NCI-H226 (cell line): ENCODE results near the gene PLEKHA5.
"Not testable (repeated sequence)": the region's sequence is repeated elsewhere in the genome, so short reads cannot be mapped to it uniquely, and the experiment has no call there.

Source experiments
- DNase-seq: peaks from one replicate; pipeline ENCODE4 v3.0.0-alpha.2; 2015

PLEKHA5 gene

DNA sequence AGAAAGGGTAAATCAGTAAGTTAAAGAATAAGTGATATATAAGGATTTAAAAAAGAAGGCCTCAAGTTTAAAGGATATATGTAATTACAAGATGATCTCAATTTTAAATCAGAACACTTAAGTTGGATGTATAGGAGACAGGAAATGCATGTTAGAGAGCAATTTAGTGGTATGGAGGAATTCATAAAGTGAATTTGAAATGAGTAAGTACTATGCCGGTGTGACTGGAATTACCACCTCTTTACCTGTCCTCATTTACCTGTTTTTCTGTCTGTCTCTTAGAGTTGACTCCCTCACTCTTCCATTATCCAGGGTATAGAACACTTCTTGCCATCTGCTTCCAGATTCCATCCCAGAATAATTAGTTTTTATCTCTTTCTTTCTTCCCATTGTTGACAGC, 73.5 kb downstream of the PLEKHA5 start:
- DNase-seq, result no peak

DNA sequence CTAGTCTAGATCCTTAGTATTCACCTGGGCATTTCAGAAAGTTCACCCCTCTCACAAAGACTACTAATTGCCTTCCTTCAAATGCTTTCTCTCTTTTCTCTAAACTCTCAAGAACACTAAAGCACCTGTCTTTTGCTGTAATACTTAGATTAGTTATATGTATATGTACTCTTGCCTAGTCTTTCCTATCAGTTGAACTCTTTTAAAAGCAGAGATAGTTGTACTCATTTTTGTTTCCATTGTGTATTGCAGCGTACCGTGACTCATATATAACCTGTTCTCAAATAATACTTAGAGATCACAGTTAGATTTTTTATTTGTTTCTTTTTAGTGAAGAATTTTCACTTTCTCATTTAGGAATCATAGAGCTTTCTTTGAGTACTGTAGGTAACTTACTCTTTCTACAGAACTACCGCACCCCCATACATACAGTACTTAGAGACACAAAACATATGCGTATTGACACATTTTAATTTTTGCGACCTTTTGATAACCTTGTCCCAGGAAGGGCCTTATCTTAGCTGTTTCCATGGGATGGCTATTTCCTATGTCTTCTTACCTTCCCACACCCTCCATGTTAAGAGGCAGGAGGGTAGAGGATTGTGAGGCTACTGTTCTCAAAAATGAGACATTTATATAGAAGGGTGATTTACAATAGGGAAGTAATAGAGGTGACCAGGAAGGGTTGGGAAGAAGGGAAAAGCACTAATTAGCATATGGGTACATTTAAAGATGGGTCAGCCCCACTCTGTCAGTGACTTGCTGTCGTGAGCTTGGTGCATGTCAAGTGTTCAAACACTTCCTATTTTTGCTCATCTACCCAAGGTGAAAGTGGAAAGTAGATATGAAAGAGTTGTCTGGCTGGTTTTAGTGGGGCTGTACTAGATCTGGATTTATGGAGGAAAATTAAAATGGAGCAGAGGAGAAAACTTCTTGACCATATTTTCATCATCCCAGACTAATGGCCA, 74.3 kb downstream of the PLEKHA5 start:
- no peak for DNase-seq

GRCh38 chr12:19205120-19205519, 75.6 kb downstream of the PLEKHA5 start:
- DNase-seq, result no peak

- no peak for DNase-seq
Measured at GRCh38 chr12:19206493-19207077, 77.1 kb downstream of the PLEKHA5 start.

- no peak for DNase-seq
Measured at GRCh38 chr12:19208456-19208855, 78.9 kb downstream of the PLEKHA5 start.

DNA sequence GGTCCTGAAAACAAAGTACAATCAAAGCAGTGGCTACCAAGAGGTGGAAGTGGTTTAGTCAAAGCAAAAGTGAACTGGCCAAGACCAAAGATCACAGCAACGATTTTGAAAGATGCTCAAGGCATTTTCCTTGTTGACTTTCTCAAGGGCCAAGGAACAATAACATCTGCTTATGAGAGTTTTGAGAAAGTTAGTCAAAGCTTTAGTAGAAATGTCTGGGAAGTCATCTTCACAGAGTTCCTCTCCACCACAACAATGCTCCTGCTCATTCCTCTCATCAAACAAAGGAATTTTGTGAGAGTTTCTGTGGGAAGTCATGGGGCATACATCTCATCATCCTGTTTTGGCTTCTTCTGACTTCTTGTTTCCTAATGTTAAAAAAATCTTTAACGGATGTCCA, 80.1 kb downstream of the PLEKHA5 start:
- no peak for DNase-seq

GRCh38 chr12:19211802-19212201, 82.3 kb downstream of the PLEKHA5 start:
- no peak for DNase-seq

GRCh38 chr12:19212245-19212644, 82.7 kb downstream of the PLEKHA5 start:
- DNase-seq, result no peak

GRCh38 chr12:19214020-19214419, 84.5 kb downstream of the PLEKHA5 start:
- no peak for DNase-seq

GRCh38 chr12:19215115-19215514, 85.6 kb downstream of the PLEKHA5 start:
- DNase-seq, result no peak

GRCh38 chr12:19217446-19217845, 87.9 kb downstream of the PLEKHA5 start:
- no peak for DNase-seq

DNA sequence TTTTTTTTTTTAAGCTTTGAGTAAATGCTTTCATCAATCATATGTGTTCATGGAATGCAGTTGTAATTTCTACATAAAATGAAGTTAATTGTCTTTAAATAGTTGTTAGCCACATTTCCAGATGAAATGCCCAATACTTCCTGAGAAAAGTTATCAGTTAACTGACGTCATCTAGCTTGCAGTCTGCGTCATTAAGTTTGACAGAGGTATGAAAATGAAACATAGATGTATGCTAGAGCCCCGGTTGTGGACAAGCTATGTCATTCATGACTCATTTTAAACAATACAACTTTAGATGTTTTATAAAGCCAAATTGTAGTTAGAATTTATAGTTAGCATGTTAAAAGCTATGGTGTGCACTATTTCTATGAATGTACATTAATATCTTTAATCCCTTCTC, 90.7 kb downstream of the PLEKHA5 start:
- peak; percentile 86 for DNase-seq

GRCh38 chr12:19220852-19221466, 91.4 kb downstream of the PLEKHA5 start:
- DNase-seq, result peak; percentile 80

- no peak for DNase-seq
Measured at GRCh38 chr12:19222558-19222957, 93.0 kb downstream of the PLEKHA5 start.

DNA sequence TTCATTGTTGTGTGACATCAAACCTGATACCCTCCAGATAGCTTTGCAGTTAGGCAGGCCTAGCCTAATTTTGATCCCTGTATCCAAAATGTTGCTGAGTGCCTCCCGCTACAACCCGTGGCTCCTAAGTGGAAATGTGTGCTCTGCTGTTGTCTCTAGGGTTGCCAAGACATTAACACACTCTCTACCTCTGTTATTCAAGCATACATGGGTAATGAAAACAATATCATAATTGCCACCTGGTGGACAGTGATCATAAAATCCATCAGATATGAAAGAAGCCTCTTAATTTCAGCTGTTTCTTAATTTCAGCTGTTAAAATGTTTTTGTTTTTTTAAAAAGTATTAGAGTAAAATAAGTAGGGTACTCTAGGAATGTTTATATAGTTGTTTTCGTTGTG, 93.5 kb downstream of the PLEKHA5 start:
- peak; percentile 22 for DNase-seq

- DNase-seq, result no peak
Measured at GRCh38 chr12:19223695-19224094, 94.2 kb downstream of the PLEKHA5 start.

- DNase-seq, result no peak
Measured at GRCh38 chr12:19224746-19225145, 95.2 kb downstream of the PLEKHA5 start.

GRCh38 chr12:19227190-19227879, 97.8 kb downstream of the PLEKHA5 start:
- no peak for DNase-seq

- DNase-seq, result no peak
Measured at GRCh38 chr12:19227880-19228210, 98.3 kb downstream of the PLEKHA5 start.

GRCh38 chr12:19229021-19229420, 99.5 kb downstream of the PLEKHA5 start:
- not testable (repeated sequence) for DNase-seq

DNA sequence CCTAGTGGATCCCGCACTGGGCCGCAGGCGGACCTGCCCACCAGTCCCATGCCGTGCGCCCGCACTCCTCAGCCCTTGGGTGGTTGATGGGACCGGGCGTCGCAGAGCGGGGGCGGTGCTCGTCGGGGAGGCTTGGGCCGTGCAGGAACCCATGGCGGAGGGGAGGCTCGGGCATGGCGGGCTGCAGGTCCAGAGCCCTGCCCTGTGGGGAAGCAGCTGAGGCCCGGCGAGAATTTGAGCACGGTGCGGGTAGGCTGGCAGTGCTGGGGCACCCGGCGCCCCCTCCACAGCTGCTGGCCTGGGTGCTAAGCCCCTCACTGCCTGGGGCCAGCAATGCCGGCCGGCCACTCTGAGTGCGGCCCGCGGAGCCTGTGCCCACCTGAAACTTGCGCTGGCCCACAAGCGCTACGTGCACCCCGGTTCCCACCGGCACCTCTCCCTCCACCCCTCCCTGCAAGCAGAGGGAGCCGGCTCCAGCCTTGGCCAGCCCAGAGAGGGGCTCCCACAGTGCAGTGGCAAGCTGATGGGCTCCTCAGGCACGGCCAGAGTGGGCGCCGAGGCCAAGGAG, 100.8 kb downstream of the PLEKHA5 start:
- DNase-seq, result no peak

DNA sequence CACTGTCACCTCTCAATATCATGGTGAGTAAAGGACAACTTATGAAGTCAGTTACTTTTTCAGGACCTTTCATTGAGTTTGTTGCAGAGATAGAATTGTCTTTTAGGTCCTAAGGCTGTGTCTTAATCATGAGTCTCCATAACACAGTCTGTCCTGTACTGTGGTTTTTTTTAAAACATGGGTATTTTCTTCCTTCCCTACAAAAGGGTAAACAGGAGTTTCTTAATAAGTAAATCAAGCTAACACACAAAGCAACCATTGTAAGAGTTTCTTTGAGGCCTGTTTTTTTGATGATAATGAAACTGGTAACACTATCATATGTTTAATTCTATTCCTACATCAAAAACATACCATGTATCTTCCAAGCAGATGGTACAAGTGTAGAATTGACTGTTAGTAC, 101.4 kb downstream of the PLEKHA5 start:
- no peak for DNase-seq

DNA sequence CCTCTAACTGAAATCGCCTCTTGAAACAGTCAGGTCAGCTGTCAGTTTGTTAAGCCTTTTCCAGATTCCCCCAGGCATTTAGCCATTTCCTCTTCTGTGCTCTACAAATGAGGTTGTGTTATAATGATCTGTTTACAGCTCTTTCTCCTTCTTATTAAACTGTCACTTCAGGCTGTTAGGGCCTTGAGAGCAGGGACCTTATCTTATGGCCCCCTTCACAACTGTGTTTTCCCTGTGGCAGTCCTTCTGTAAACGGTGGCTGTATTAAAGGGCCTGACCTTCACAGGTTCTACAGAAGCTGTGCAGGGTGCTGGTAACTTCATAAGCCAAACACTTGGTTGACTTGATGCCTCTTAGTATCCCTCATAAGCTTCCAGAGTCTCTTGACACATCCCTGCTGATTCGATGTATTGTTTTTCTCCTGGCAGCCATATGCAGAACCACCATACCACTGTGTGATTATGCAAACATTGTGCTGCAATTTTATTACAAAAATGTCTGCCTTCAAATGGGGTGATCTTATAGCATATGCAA, 104.7 kb downstream of the PLEKHA5 start:
- DNase-seq, result peak; percentile 6
